Mononuclear cell (primary cell): ENCODE results near the gene KLHL24. TPM values are rescaled to one million over a fixed set of nuclear protein-coding genes. Genes with fewer than 3 reads are reported as not detected.
A peak's percentile ranks its signal among the peaks of the same experiment; 100 is the strongest.
"Not testable (repeated sequence)": the region's sequence is repeated elsewhere in the genome, so short reads cannot be mapped to it uniquely, and the experiment has no call there.

Source experiments
- H3K27me3 ChIP-seq: 2 replicates; pipeline ENCODE4 v1.6.0; 2011; ENCODE audit warnings: low read length, control low read depth; ENCODE audit not compliant: insufficient read depth
- H3K4me1 ChIP-seq: 2 replicates; pipeline ENCODE4 v1.5.1; 2011; ENCODE audit warnings: mild to moderate bottlenecking, low read length, control low read depth; ENCODE audit not compliant: insufficient read depth
- H3K4me3 ChIP-seq: 2 replicates; pipeline ENCODE4 v1.5.1; 2011; ENCODE audit warnings: mild to moderate bottlenecking, low read length, moderate library complexity
- H3K9me3 ChIP-seq: 2 replicates; pipeline ENCODE4 v1.5.1; 2011; ENCODE audit warnings: low read depth, mild to moderate bottlenecking, control low read depth, low read length
- total RNA-seq: library from RNA; depleted of rRNA; stranded (reverse); fragments of >200 nt; gene quantifications from one replicate; pipeline ENCODE4 v1.2.3, GENCODE V29; 2012

The KLHL24 gene
- total RNA-seq, 1 donor = 242 TPM

DNA sequence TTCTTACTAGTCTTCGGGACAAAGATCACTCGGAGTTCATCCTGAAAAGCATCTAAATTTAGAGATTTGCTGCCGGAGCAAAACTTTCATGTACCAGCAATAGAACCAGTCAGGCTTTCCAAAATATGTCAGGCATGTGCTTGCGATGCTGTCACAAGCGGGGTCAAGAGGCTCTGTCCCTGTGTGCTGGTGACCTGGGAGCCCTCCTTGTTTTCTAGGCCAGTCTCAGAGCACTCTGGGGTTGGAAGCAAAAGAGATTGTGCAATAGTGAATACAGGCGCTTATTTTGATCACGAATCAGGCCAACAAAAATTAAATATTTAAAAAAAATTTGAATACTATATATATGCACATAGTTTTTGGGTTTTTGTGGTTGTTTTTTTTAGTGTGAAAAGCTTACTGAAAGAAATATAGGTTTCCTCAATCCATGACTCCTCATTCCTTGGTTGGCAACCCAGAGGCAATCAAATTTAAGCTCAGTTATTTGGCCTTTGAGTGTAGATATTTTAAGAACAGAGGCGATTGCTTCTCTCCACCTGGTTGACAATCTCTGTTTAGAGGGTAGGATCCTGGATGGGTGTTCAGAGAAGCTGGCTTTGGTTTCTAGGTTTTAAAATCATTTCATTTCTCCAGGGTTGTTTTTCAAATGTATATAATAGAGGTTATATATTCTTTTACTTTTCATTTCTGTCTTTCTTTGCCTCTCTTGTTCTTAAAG lies 8.4 kb upstream of the KLHL24 start:
- H3K9me3 ChIP-seq = no peaks in the 10 kb centered on the region
- H3K27me3 ChIP-seq = no peaks in the 10 kb centered on the region
- H3K4me1 ChIP-seq = no peaks in the 10 kb centered on the region
- no peak overlapping the region for H3K4me3 ChIP-seq

GRCh38 chr3:183629546-183630301 lies 5.7 kb upstream of the KLHL24 start:
- Histone ChIP-seq H3K4me3 (no peak overlapping the region), H3K9me3 (no peaks in the 10 kb centered on the region)

GRCh38 chr3:183631715-183632114 lies 3.7 kb upstream of the KLHL24 start:
- Histone ChIP-seq H3K4me3 (no peak overlapping the region), H3K9me3 (no peaks in the 10 kb centered on the region), H3K27me3 (no peaks in the 10 kb centered on the region), H3K4me1 (peaks cover 8% of the 10 kb centered on the region)

More at GRCh38 chr3:183629546-183630301, 5.7 kb upstream of the KLHL24 start:
- Histone ChIP-seq H3K27me3 (no peaks in the 10 kb centered on the region), H3K4me1 (peaks cover 3% of the 10 kb centered on the region)

DNA sequence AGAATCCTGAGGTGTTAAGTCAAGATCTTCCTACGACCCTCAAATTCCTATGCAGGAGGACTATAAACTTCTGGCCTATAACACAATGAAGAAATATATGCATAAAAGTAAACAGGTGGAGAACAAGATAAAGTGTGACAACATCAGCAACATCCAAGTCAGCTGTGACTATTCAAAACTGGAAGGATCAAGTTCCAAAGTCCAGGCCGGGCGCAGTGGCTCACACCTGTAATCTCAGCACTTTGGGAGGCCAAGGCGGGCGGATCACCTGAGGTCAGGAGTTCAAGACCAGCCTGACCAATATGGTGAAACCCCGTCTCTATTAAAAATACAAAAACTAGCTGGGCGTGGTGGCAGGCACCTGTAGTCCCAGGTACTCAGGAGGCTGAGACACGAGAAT lies 2.7 kb upstream of the KLHL24 start:
- H3K4me1 ChIP-seq = peaks cover 18% of the 10 kb centered on the region
- not testable (repeated sequence) for H3K9me3 ChIP-seq, H3K4me3 ChIP-seq, H3K27me3 ChIP-seq

DNA sequence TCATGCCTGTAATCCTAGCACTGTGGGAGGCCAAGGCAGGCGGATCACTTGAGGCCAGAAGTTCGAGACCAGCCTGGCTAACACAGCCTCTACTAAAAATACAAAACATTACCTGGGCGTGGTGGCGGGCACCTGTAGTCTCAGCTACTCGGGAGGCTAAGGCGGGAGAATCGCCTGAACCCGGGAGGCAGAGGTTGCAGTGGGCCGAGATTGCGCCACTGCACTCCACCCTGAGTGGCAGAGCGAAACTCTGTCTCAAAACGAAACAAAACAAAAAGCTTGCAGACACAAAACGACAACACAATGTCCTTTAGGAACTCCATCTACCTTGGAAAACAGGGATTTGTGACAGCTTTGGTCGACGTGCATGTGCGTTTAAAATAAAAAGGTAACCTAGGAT lies 716 bp upstream of the KLHL24 start:
- Histone ChIP-seq H3K27me3 (no peaks in the 10 kb centered on the region), H3K4me1 (peaks cover 22% of the 10 kb centered on the region), H3K4me3 (peak overlapping the region; percentile 96), H3K9me3 (no peaks in the 10 kb centered on the region)

- H3K4me1 ChIP-seq = peaks cover 22% of the 10 kb centered on the region
- peak overlapping the region; percentile 96 for H3K4me3 ChIP-seq
- no peaks in the 10 kb centered on the region for H3K9me3 ChIP-seq
- H3K27me3 ChIP-seq = no peaks in the 10 kb centered on the region
These were observed 354 bp upstream of the KLHL24 start for GRCh38 chr3:183635107-183635430.

- Histone ChIP-seq H3K9me3 (no peaks in the 10 kb centered on the region), H3K4me1 (peaks cover 22% of the 10 kb centered on the region), H3K4me3 (peak overlapping the region; percentile 96), H3K27me3 (no peaks in the 10 kb centered on the region)
These were observed 1.0 kb downstream of the KLHL24 start for GRCh38 chr3:183636221-183637105.

DNA sequence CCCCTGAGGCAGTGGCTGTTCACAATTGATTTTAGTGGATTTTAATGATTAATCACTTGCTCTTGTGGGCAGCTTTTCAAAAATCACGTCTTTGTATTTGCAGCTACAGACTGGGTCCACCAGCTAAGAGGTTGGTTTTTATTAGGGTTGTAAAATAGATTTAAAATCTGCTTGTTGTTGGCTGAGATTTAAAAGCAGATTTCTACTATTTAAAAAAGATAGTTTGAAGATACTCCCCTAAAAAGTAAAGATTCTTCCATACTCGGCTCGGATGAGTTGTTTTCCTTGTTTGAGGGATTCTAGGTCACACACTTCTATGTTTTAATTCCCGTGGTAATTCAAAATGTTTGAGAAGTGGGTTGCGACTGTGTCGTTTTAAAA lies 1.7 kb downstream of the KLHL24 start:
- peak overlapping the region; percentile 96 for H3K4me3 ChIP-seq
- H3K4me1 ChIP-seq = peaks cover 22% of the 10 kb centered on the region
- H3K27me3 ChIP-seq = no peaks in the 10 kb centered on the region
- no peaks in the 10 kb centered on the region for H3K9me3 ChIP-seq

- peaks cover 22% of the 10 kb centered on the region for H3K4me1 ChIP-seq
- not testable (repeated sequence) for H3K27me3 ChIP-seq, H3K9me3 ChIP-seq, H3K4me3 ChIP-seq
These were observed 2.2 kb downstream of the KLHL24 start for GRCh38 chr3:183637633-183638032.

GRCh38 chr3:183638101-183638852 lies 2.9 kb downstream of the KLHL24 start:
- no peaks in the 10 kb centered on the region for H3K9me3 ChIP-seq
- H3K4me1 ChIP-seq = peaks cover 22% of the 10 kb centered on the region
- no peak overlapping the region for H3K4me3 ChIP-seq

GRCh38 chr3:183640635-183641034 lies 5.2 kb downstream of the KLHL24 start:
- not testable (repeated sequence) for H3K27me3 ChIP-seq, H3K9me3 ChIP-seq, H3K4me3 ChIP-seq
- peaks cover 14% of the 10 kb centered on the region for H3K4me1 ChIP-seq

More at GRCh38 chr3:183638101-183638852, 2.9 kb downstream of the KLHL24 start:
- no peaks in the 10 kb centered on the region for H3K27me3 ChIP-seq

DNA sequence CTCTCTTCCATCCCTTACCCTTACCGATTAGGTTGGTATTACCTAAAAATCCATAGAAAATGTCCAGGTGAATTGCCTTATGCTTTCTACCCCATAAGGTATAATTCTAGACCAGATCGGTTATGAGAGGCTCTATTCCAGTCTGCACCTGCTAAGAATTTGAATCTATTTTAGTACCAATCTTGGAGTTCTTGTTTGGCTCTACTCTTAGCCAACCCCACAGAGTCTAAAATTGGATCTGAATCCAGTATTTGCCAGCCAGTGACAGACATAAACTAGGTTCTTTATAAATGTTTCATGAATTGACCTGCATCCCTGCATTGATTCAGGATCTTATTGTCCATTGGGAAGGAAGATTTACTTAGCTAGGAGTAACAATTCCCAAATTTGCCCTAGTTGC lies 6.5 kb downstream of the KLHL24 start:
- Histone ChIP-seq H3K9me3 (no peaks in the 10 kb centered on the region), H3K27me3 (no peaks in the 10 kb centered on the region), H3K4me3 (no peak overlapping the region), H3K4me1 (peaks cover 13% of the 10 kb centered on the region)

GRCh38 chr3:183644244-183644643 lies 8.8 kb downstream of the KLHL24 start:
- Histone ChIP-seq H3K9me3 (no peaks in the 10 kb centered on the region), H3K27me3 (no peaks in the 10 kb centered on the region), H3K4me1 (no peaks in the 10 kb centered on the region), H3K4me3 (no peak overlapping the region)

DNA sequence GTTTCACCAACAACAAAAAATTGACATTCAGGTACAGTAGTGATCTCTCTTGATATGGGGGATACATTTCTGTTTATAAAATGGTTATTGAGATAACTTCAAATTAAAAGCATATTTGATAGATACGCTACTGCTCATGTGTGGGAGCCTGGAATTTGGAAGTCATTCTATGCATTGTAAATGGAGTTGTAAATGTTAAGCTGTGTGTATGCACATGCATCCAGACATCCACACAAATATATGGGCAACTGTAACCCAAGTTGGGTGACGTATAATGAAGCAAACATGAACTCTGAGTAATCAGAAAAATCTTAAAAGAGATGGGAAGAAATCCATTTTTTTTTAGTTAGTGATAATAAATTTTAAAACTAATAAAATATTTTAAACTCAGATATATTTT lies 9.8 kb downstream of the KLHL24 start:
- no peaks in the 10 kb centered on the region for H3K4me1 ChIP-seq
- H3K9me3 ChIP-seq = peaks cover 5% of the 10 kb centered on the region
- H3K27me3 ChIP-seq = no peaks in the 10 kb centered on the region
- no peak overlapping the region for H3K4me3 ChIP-seq
